GM23338 (cell line): ENCODE results near the gene CPE. TPM values are rescaled to one million over a fixed set of nuclear protein-coding genes. Genes with fewer than 3 reads are reported as not detected.

Experiments used
- ATAC-seq: fragments of 200-7000 bp; cut with Tn5 transposase; 3 replicates; pipeline ENCODE4 v1.9.1; 2020
- DNase-seq: peaks from one replicate; pipeline ENCODE4 v3.0.0-alpha.2; 2015; ENCODE audit warnings: low spot score
- H2AFZ ChIP-seq: fragments of 200-600 bp; sonication (generic); 2 replicates; pipeline ENCODE4 v1.8.0; 2016; ENCODE audit warnings: antibody characterized with exemption, mild to moderate bottlenecking, moderate library complexity
- H3F3A ChIP-seq: fragments of 200-600 bp; sonication (generic); replicated peaks from 2 replicates; pipeline ENCODE4 v1.8.0; 2017; ENCODE audit warnings: antibody characterized with exemption, mixed run types, low read depth
- H3K27ac ChIP-seq: fragments of 200-600 bp; sonication (generic); 2 replicates; pipeline ENCODE4 v1.6.1; 2016; ENCODE audit warnings: low read depth
- H3K27me3 ChIP-seq: fragments of 200-600 bp; sonication (generic); 2 replicates; pipeline ENCODE4 v1.8.0; 2016; ENCODE audit warnings: mild to moderate bottlenecking, mixed run types, moderate library complexity; ENCODE audit not compliant: insufficient read depth
- H3K36me3 ChIP-seq: fragments of 200-600 bp; sonication (generic); 2 replicates; pipeline ENCODE4 v1.8.0; 2016; ENCODE audit warnings: mild to moderate bottlenecking; ENCODE audit not compliant: insufficient read depth
- H3K4me1 ChIP-seq: fragments of 200-600 bp; sonication (generic); 2 replicates; pipeline ENCODE4 v1.8.0; 2016; ENCODE audit warnings: mild to moderate bottlenecking, moderate library complexity; ENCODE audit not compliant: insufficient read depth
- H3K4me2 ChIP-seq: fragments of 200-600 bp; sonication (generic); 2 replicates; pipeline ENCODE4 v1.7.1; 2017; ENCODE audit warnings: mixed run types
- H3K4me3 ChIP-seq: fragments of 200-600 bp; sonication (generic); 2 replicates; pipeline ENCODE4 v1.6.1; 2016; ENCODE audit warnings: mixed run types
- H3K79me2 ChIP-seq: fragments of 200-600 bp; sonication (generic); replicated peaks from 2 replicates; pipeline ENCODE4 v1.8.0; 2017; ENCODE audit warnings: mild to moderate bottlenecking; ENCODE audit not compliant: insufficient read depth
- H3K9me2 ChIP-seq: fragments of 200-600 bp; sonication (generic); 2 replicates; pipeline ENCODE4 v1.8.0; 2017; ENCODE audit not compliant: insufficient read depth
- H4K20me1 ChIP-seq: fragments of 200-600 bp; sonication (generic); replicated peaks from 2 replicates; pipeline ENCODE4 v1.8.0; 2017; ENCODE audit warnings: mild to moderate bottlenecking; ENCODE audit not compliant: insufficient read depth
- H3K27ac Mint-ChIP-seq: 2 replicates; pipeline ENCODE4 v1.8.0; 2020; ENCODE audit warnings: inconsistent platforms, mild to moderate bottlenecking, moderate library complexity, mixed read lengths
- H3K27me3 Mint-ChIP-seq: 3 replicates; pipeline ENCODE4 v1.8.0; 2022; ENCODE audit warnings: low read depth, mild to moderate bottlenecking, moderate library complexity, mixed read lengths, inconsistent platforms; ENCODE audit not compliant: insufficient read depth, poor library complexity
- H3K36me3 Mint-ChIP-seq: 3 replicates; pipeline ENCODE4 v1.8.0; 2021; ENCODE audit warnings: low read depth, mild to moderate bottlenecking, inconsistent platforms, moderate library complexity, mixed read lengths
- H3K4me1 Mint-ChIP-seq: 3 replicates; pipeline ENCODE4 v1.8.0; 2020; ENCODE audit warnings: mild to moderate bottlenecking, inconsistent platforms, mixed read lengths
- H3K4me3 Mint-ChIP-seq: 3 replicates; pipeline ENCODE4 v1.8.0; 2021; ENCODE audit warnings: moderate library complexity, mild to moderate bottlenecking, inconsistent platforms, mixed read lengths
- H3K9me3 Mint-ChIP-seq: 3 replicates; pipeline ENCODE4 v1.8.0; 2020; ENCODE audit warnings: moderate library complexity, mild to moderate bottlenecking, inconsistent platforms, mixed read lengths
- CREB1 ChIP-seq: fragments of 250-450 bp; sonication (Bioruptor Pico); IDR thresholded peaks from 2 replicates; pipeline ENCODE4 v1.5.0; 2020; ENCODE audit warnings: low read depth, mild to moderate bottlenecking, moderate library complexity
- CTCF ChIP-seq, 2 experiments: fragments of 200-600 bp in 1 of 2; sonication (generic) in 1 of 2; conservative IDR thresholded peaks; 2 replicates each; pipeline versions ENCODE4 v1.5.1 to v1.6.1; 2016 to 2017; ENCODE audit warnings: antibody characterized with exemption in 2 of 2, low read depth in 2 of 2, mild to moderate bottlenecking in 2 of 2, moderate library complexity in 1 of 2
- ETS1 ChIP-seq: IDR thresholded peaks from 2 replicates; pipeline ENCODE4 v1.6.1; 2016; ENCODE audit warnings: antibody characterized with exemption
- EZH2 ChIP-seq: fragments of 200-600 bp; sonication (generic); IDR thresholded peaks from one replicate; pipeline ENCODE4 v1.8.0; 2017; ENCODE audit warnings: antibody characterized with exemption, mild to moderate bottlenecking, low read depth; ENCODE audit not compliant: unreplicated experiment
- EZH2phosphoT487 ChIP-seq: fragments of 200-600 bp; sonication (generic); IDR thresholded peaks from one replicate; pipeline ENCODE4 v1.8.1; 2018; ENCODE audit warnings: antibody characterized with exemption; ENCODE audit not compliant: unreplicated experiment
- JUNB ChIP-seq: IDR thresholded peaks from one replicate; pipeline ENCODE4 v1.6.1; 2016; ENCODE audit warnings: antibody characterized with exemption; ENCODE audit not compliant: unreplicated experiment
- NANOG ChIP-seq: IDR thresholded peaks from 2 replicates; pipeline ENCODE4 v1.6.1; 2016; ENCODE audit warnings: antibody characterized with exemption, borderline replicate concordance
- POLR2AphosphoS5 ChIP-seq: IDR thresholded peaks from 2 replicates; pipeline ENCODE4 v1.6.1; 2016; ENCODE audit warnings: antibody characterized with exemption, low read depth
- REST ChIP-seq: IDR thresholded peaks from one replicate; pipeline ENCODE4 v1.6.1; 2018; ENCODE audit warnings: antibody characterized with exemption; ENCODE audit not compliant: unreplicated experiment
- ZNF114 ChIP-seq: fragments of 250-450 bp; sonication (Bioruptor Pico); IDR thresholded peaks from 2 replicates; pipeline ENCODE4 v1.5.0; 2020; ENCODE audit warnings: mild to moderate bottlenecking, moderate library complexity
- ZNF331 ChIP-seq: fragments of 250-450 bp; sonication (Bioruptor Pico); IDR thresholded peaks from 2 replicates; pipeline ENCODE4 v1.5.0; 2020; ENCODE audit warnings: low read depth, mild to moderate bottlenecking, moderate library complexity
- ZNF462 ChIP-seq: fragments of 250-450 bp; sonication (Bioruptor Pico); IDR thresholded peaks from 2 replicates; pipeline ENCODE4 v1.5.0; 2020; ENCODE audit warnings: mild to moderate bottlenecking, moderate library complexity
- polyA plus RNA-seq: library from polyadenylated mRNA; unstranded; fragments of >200 nt; fragmentation: Nextera tagmentation; extraction: Ambion mirVana; gene quantifications from 2 replicates; pipeline ENCODE4 v1.2.1, GENCODE V29; 2016
- total RNA-seq: library from RNA; depleted of rRNA; stranded (reverse); fragments of >200 nt; shearing (Covaris generic); gene quantifications from 2 replicates; pipeline ENCODE4 v1.2.3, GENCODE V29; 2014

CPE gene
- total and polyA plus RNA-seq, 2 experiments from 2014 or later = 10.3 to 16.5 TPM

GRCh38 chr4:165505958-165506837 is 127.4 kb downstream of the CPE start:
- Histone ChIP-seq H3K4me2 (no peak overlapping the region), H3K4me3 (no peak overlapping the region), H2AFZ (no peak overlapping the region), H3K27me3 (no peaks in the 10 kb centered on the region), H4K20me1 (no peaks in the 10 kb centered on the region), H3K4me1 (no peaks in the 10 kb centered on the region), H3K9me2 (no peaks in the 10 kb centered on the region), H3F3A (no peaks in the 10 kb centered on the region), H3K79me2 (no peaks in the 10 kb centered on the region), H3K36me3 (no peaks in the 10 kb centered on the region), H3K27ac (no peak overlapping the region)
- no peak for TF ChIP-seq EZH2phosphoT487
- TF ChIP-seq ZNF462 (CRISPR knock-in tag) = no peak
- TF ChIP-seq CTCF (conservative IDR thresholded peaks at IDR 0.05; ENCODE audit: low read depth in 2 of 2) = no peak
- no peak for TF ChIP-seq NANOG
- no peak for TF ChIP-seq JUNB
- no peak for TF ChIP-seq CREB1
- TF ChIP-seq POLR2AphosphoS5 = no peak
- no peak for TF ChIP-seq REST
- no peak for TF ChIP-seq ETS1
- no peak for TF ChIP-seq ZNF114 (CRISPR knock-in tag)
- no peak for TF ChIP-seq ZNF331
- no peak for TF ChIP-seq EZH2
- DNase-seq (no peak), ATAC-seq (no peak)
- no peak overlapping the region for H3K4me3 Mint-ChIP-seq
- no peaks in the 10 kb centered on the region for H3K27me3 Mint-ChIP-seq
- H3K4me1 Mint-ChIP-seq = no peaks in the 10 kb centered on the region
- no peak overlapping the region for H3K27ac Mint-ChIP-seq
- no peaks in the 10 kb centered on the region for H3K36me3 Mint-ChIP-seq
- no peaks in the 10 kb centered on the region; the same call in 2 of the 3 replicates for H3K9me3 Mint-ChIP-seq
